ENCODE data around the gene RALA.

RALA gene

GRCh38 chr7:39613577-39613976, 9.8 kb upstream of the RALA start:
- DNase-seq (ENCODE audit: low read depth in 2 of 2): no peak

- DNase-seq (ENCODE audit: low read depth in 2 of 2): no peak
Measured at GRCh38 chr7:39614299-39614698, 9.1 kb upstream of the RALA start.

GRCh38 chr7:39615350-39615975, 7.9 kb upstream of the RALA start:
- DNase-seq (ENCODE audit: low read depth in 2 of 2): no peak

- DNase-seq (ENCODE audit: low read depth in 2 of 2): no peak
Measured at GRCh38 chr7:39616138-39616537, 7.2 kb upstream of the RALA start.

DNA sequence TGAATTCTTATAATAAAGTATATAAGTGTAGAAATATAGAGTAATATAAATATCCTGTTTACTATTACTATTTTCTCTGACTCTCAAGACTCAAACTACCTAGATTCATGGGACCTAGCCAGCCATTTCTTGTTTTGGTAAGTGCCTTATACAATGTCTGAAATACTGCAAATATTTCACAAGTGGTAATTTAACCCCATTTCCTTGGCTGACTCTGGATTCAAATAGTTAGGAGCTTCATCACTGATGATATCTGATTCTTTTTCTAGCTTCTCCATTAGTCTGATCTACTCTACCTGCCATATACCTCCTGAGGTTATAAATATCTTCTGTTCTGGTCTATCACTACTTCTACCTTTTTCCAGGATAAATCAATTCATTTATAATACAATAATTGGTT, 6.4 kb upstream of the RALA start:
- no peak for DNase-seq (ENCODE audit: low read depth in 2 of 2)

- no peak for DNase-seq (ENCODE audit: low read depth in 2 of 2)
Measured at GRCh38 chr7:39618868-39619267, 4.5 kb upstream of the RALA start.

DNA sequence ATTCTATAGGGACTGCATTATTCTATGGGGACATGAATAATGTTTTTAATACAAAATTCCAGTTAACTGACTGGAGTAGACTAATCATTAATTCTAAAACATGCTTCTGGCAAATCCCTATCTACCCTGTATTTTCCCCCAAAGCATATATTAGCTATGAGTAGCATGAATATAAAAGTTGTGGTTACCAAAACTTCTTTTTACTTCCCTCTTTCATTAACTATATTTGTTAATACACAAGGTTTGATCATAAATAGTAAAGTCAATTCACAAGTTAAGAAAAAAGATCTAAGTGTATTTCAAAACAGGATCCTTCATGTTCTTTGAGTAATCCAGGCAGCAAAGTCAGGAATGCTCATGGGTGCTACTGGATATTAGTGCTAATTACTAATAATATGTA, 2.9 kb upstream of the RALA start:
- no peak for DNase-seq (ENCODE audit: low read depth in 2 of 2)

GRCh38 chr7:39621261-39621660, 2.1 kb upstream of the RALA start:
- DNase-seq (ENCODE audit: low read depth in 2 of 2): no peak

- DNase-seq (ENCODE audit: low read depth in 2 of 2): no peak
Measured at GRCh38 chr7:39621784-39622411, 1.5 kb upstream of the RALA start.

DNA sequence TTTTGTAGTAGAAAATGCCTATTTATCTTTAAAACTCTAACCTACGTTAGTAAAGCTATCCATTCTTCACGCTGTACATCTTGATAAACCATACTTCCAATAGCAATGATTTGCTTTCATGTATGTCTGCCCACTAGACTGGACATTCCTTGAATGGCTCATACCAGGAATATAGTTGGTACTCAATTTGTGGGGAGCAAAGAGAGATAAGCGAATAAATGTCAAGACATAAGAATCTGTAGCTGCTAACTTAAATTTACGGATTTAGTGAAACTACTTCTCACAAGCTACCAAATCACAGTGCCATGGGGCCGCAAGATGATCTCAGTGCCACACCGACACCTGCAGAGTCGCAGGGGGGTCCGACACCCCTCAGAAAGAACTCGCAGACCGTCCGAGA, 763 bp upstream of the RALA start:
- DNase-seq (ENCODE audit: low read depth in 2 of 2): no peak

DNA sequence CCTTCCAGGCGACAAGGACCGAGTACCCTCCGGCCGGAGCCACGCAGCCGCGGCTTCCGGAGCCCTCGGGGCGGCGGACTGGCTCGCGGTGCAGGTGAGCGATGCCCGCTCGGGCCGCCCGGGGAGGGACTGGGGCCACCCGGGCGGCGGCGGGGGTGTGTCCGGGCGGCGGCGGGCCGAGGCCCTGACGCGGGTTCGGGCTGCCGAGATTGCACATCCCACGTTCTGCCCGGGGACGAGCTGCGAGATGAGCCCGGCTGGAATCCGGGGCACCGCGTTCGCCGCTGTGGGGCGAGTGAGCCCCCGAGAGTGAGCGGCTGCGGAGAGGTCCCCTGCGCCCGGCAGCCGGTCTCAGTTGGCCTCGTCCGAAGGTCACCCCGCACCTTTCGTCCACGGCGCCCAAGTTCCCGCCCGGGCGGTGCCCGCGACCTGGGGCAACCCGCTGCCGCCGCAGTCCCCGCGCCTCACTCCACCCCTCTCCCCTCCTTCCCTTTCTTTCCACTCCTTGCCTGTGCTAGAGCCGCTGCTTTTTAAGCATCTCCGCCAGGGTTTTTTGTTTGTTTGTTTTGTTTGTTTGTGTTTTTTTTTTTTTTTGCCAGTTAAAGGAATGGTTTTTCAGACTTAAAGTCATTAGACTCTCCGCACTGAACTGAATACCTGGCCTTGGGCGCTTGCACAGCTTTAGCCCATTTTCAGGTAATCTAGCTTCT, 515 bp downstream of the RALA start:
- no peak for DNase-seq (ENCODE audit: low read depth in 2 of 2)

DNA sequence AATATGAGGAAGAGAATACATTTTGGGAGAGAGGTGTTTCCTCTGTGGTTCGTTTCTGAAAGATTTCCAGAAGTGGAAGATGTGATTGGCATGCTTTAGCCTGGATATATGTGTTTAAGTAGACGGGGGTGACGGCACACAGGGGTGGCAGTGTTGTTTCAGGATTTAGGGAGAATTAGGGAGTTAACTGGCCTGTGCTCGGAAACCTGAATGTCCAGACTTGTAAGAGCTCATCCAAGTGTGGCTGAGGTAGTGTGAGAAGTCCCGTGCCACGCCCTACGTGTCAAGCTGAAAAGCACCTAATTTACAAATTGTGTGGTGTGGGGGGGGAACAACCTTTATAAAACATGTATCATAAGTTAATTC, 1.1 kb downstream of the RALA start:
- no peak for DNase-seq (ENCODE audit: low read depth in 2 of 2)

DNA sequence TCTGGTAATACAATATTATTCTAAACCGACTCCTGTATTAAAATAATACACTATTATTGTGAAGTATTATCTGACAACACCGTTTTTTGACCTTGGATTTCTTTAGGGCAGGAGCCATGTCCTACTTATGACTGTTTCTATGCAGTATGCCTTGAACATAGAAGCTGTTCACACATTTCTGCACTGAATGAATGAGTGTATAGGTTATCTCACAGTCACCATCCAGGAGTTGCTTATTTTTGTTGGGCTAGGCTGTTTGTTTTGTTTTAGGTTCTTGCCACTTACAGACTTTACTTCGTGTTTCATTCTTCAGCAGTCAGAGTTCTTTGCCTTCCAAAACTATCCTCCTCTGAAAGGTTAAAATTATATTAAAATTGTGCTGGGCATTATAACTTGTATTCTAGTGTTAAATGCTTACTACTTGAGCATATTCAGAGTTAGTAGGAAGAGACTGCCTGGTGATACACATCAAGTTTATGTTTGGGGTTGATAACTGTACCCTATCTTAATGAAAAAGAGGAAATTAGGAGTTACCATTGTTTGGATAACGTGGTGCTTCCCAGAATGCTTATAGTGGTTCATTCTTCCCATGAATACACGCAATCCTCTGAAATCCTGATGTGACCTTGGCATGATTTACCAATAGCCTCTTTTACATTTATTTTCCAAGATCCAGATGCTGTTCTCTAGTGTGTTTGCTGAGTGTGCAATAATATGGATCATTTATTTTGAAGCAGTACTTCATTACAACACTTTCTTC, 1.7 kb downstream of the RALA start:
- no peak for DNase-seq (ENCODE audit: low read depth in 2 of 2)

GRCh38 chr7:39631736-39632308, 8.4 kb downstream of the RALA start:
- no peak for DNase-seq (ENCODE audit: low read depth in 2 of 2)

DNA sequence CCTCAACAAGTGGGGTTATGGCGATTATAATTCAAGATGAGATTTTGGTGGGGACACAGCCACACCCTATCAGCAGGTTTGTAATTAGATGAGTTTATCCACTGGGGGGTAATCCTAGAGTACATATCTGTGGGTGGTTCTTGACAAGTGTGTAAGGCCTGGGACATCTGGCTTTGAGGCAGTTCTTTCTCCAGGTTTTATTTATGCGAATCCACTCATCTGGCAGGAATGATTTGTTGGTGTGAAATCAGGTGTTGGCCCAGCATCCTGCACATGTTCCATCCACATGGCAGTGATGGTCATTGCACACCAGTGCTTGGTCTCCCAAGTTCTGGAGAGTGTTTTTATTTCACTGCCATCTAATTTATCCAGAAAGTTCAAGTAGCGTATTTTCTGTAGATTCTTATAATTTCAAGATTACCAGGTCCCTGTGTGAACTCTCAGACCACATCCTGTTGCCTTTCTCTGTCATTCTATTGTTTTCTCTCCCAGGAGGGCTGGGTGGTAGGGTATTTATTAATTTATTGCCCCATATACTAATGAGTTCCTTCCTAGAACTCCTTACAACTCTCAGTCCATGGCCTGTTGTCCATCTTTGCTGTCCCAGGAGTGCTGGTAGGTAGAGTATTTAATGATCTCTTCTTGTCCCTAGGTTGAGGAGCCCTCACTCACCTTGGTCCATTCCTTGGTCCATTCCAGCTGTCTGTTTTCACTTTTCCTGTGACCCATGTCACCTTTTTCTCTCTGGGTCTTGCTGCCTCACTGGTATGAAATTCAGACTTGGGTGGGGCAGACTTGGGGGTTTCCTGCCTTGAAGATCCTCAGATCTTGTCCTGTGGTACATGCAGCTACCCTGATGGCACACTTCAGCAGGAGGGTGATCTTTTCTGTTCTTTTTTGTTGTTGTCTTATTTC, 10.4 kb downstream of the RALA start:
- DNase-seq (ENCODE audit: low read depth in 2 of 2): no peak

- no peak for DNase-seq (ENCODE audit: low read depth in 2 of 2)
Measured at GRCh38 chr7:39634478-39634805, 11.1 kb downstream of the RALA start.

DNA sequence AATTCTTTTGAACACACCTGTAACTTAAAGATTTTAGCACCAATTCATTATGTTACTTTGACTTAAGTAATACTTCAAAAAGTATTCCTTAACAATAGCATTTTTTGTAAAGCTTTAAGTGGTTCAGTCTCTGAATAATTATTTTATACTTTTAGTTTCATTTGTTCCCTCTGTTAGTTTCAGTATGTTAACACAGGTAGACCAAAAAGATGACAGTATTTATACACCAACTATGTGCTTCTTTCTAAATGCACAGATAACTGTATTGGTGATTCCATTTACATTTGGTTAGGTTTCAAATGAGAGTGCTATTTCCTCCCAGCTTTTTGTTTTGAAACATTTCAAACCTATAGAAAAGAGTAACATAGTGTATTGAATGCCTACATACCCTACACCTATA, 14.0 kb downstream of the RALA start:
- no peak for DNase-seq (ENCODE audit: low read depth in 2 of 2)

DNA sequence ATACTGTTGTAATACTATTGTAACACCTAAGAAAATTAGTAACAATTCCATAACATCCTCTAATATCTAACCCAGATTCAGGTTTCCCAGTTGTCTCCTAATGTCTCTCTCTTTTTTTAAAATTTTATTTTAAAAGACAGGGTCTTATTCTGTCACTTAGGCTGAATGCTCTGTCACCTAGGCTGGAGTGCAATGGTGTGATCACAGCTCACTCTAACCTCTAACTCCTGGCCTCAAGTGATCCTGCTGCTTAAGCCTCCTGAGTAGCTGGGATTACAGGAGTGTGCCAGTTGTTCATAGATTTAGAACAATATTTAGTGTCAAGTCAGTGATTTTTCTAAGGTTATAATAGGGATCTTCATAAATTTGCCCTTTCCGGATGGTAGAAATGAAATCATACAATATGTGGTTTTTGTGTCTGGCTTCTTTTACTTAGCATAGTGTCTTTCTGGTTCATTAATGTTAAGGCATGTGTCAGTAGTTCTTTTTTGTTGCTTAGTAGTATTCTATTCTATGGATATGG, 14.7 kb downstream of the RALA start:
- no peak for DNase-seq (ENCODE audit: low read depth in 2 of 2)

- DNase-seq (ENCODE audit: low read depth in 2 of 2): no peak
Measured at GRCh38 chr7:39642896-39643295, 19.5 kb downstream of the RALA start.

- DNase-seq (ENCODE audit: low read depth in 2 of 2): no peak
Measured at GRCh38 chr7:39644170-39644569, 20.8 kb downstream of the RALA start.

Data from stimulated activated CD8-positive, alpha-beta memory T cell treated with anti-CD3 and anti-CD28 coated beads, Interleukin-15, amount 100 ng/mL, for 48 hours (primary cell).